Measurements from ENCODE around the gene CLIP3.
A peak's percentile ranks its signal among the peaks of the same experiment; 100 is the strongest.
"Not testable (repeated sequence)": the region's sequence is repeated elsewhere in the genome, so short reads cannot be mapped to it uniquely, and the experiment has no call there.

CLIP3 gene

GRCh38 chr19:36047835-36048234, 15.2 kb upstream of the CLIP3 start:
- no peak for DNase-seq

- no peak for DNase-seq
Measured at GRCh38 chr19:36046443-36047050, 13.9 kb upstream of the CLIP3 start.

GRCh38 chr19:36043952-36044351, 11.3 kb upstream of the CLIP3 start:
- DNase-seq: no peak

GRCh38 chr19:36041831-36042230, 9.2 kb upstream of the CLIP3 start:
- DNase-seq: no peak

GRCh38 chr19:36041092-36041491, 8.4 kb upstream of the CLIP3 start:
- not testable (repeated sequence) for DNase-seq

GRCh38 chr19:36040495-36040894, 7.8 kb upstream of the CLIP3 start:
- no peak for DNase-seq

GRCh38 chr19:36031308-36031707, 1.4 kb downstream of the CLIP3 start:
- DNase-seq: no peak

GRCh38 chr19:36030264-36031148, 2.2 kb downstream of the CLIP3 start:
- no peak for DNase-seq

- DNase-seq: no peak
Measured at GRCh38 chr19:36028313-36029041, 4.2 kb downstream of the CLIP3 start.

- no peak for DNase-seq
Measured at GRCh38 chr19:36027696-36028095, 5.0 kb downstream of the CLIP3 start.

GRCh38 chr19:36026091-36026876, 6.4 kb downstream of the CLIP3 start:
- DNase-seq: no peak

GRCh38 chr19:36025541-36025940, 7.1 kb downstream of the CLIP3 start:
- no peak for DNase-seq

- DNase-seq: no peak
Measured at GRCh38 chr19:36023432-36023831, 9.2 kb downstream of the CLIP3 start.

- no peak for DNase-seq
Measured at GRCh38 chr19:36019061-36019670, 13.5 kb downstream of the CLIP3 start.

- DNase-seq: peak; percentile 100
Measured at GRCh38 chr19:36014012-36014924, 18.4 kb downstream of the CLIP3 start, which contains the start of gene ALKBH6. Gene ALKBH6, minus strand, starts transcription at chr19:36014213. Its CDS starts 816 bp downstream, at chr19:36013397.

- DNase-seq: no peak
Measured at GRCh38 chr19:36013280-36014011, 19.2 kb downstream of the CLIP3 start.

GRCh38 chr19:36010402-36010801, 22.3 kb downstream of the CLIP3 start:
- no peak for DNase-seq

- DNase-seq: no peak
Measured at GRCh38 chr19:36009633-36010379, 22.9 kb downstream of the CLIP3 start.

- DNase-seq: no peak
Measured at GRCh38 chr19:36009220-36009619, 23.5 kb downstream of the CLIP3 start.

Data from NK-92 treated with Interleukin-12 subunit alpha and Interleukin-12 subunit beta, amount 100 ng/mL, for 24 hours (cell line).